ENCODE results near the gene COL25A1.
A peak's percentile ranks its signal among the peaks of the same experiment; 100 is the strongest.

The COL25A1 gene

DNA sequence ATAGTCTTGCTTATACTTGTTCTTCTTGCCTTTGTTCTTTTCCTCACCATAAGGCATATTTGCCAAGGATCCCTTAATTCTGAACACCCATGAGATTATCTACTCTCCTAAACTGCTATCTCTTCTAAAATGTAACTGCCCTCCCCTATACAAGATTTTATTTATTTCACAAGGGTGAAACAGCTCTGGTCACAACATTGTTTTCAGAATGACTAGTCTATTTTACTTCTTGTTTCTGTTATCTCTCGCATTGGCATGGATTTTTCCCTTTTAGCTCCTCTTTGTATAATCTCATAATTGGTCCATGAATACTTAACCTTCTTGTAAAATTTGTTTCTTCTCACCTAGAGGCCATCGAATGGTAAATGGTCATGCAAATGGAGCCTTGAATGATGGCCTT lies 17.2 kb upstream of the COL25A1 start:
- 0 out of 2 replicates have a peak, but pooled peaks cover 3% of the 10 kb centered on the region for H3K9me3 ChIP-seq (ENCODE audit: low read depth, low read length)
- TF ChIP-seq POLR2AphosphoS5 (IDR thresholded peaks at IDR 0.05; ENCODE audit: borderline replicate concordance, low read depth, low read length) (no peak), FOXP2 (optimal IDR thresholded peaks at IDR 0.05; ENCODE audit: control extremely low read depth, extremely low read length, insufficient read depth) (no peak), EZH2 (IDR thresholded peaks at IDR 0.05) (no peak)
- H3K36me3 ChIP-seq (ENCODE audit: insufficient read depth, low read length), result no peaks in the 10 kb centered on the region
- no peak for DNase-seq (ENCODE audit: low read depth, low spot score)
- H3K27ac ChIP-seq, result no peak overlapping the region
- H3K9ac ChIP-seq (ENCODE audit: insufficient read length), result no peak overlapping the region
- H3K4me3 ChIP-seq, result no peak overlapping the region

- TF ChIP-seq FOXP2 (optimal IDR thresholded peaks at IDR 0.05; ENCODE audit: control extremely low read depth, extremely low read length, insufficient read depth) (no peak), EZH2 (IDR thresholded peaks at IDR 0.05) (no peak), POLR2AphosphoS5 (IDR thresholded peaks at IDR 0.05; ENCODE audit: borderline replicate concordance, low read depth, low read length) (no peak)
- no peak overlapping the region for H3K4me3 ChIP-seq
- H3K9me3 ChIP-seq (ENCODE audit: low read depth, low read length), result 0 out of 2 replicates have a peak, but pooled peaks cover 3% of the 10 kb centered on the region
- no peaks in the 10 kb centered on the region for H3K36me3 ChIP-seq (ENCODE audit: insufficient read depth, low read length)
- H3K27ac ChIP-seq, result no peak overlapping the region
- H3K9ac ChIP-seq (ENCODE audit: insufficient read length), result no peak overlapping the region
- no peak for DNase-seq (ENCODE audit: low read depth, low spot score)
Observed at GRCh38 chr4:109319156-109319555, 16.7 kb upstream of the COL25A1 start.

DNA sequence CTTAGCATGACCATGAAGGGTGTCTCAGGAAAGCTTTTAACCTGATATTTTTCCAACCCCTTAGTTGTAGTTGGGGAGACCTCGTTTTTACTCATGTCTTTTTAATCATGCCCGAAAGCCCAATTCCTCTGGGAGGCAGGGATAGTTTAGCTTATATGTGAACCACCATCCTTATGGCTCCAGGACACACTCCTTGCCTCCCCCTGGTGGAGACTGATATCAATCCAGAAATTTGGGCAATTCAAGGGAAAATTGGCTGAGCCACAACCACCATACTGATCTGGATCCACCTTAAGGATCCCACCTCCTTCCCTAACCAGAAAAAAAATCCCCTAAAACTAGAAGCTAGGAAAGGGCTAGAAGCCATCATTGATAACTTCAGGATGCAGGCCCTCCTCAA lies 13.4 kb upstream of the COL25A1 start:
- H3K9ac ChIP-seq (ENCODE audit: insufficient read length), result no peak overlapping the region
- DNase-seq (ENCODE audit: low read depth, low spot score), result no peak
- no peaks in the 10 kb centered on the region for H3K36me3 ChIP-seq (ENCODE audit: insufficient read depth, low read length)
- no peaks in the 10 kb centered on the region for H3K9me3 ChIP-seq (ENCODE audit: low read depth, low read length)
- no peak overlapping the region for H3K27ac ChIP-seq
- no peak overlapping the region for H3K4me3 ChIP-seq
- TF ChIP-seq FOXP2 (optimal IDR thresholded peaks at IDR 0.05; ENCODE audit: control extremely low read depth, extremely low read length, insufficient read depth) (no peak), POLR2AphosphoS5 (IDR thresholded peaks at IDR 0.05; ENCODE audit: borderline replicate concordance, low read depth, low read length) (no peak), EZH2 (IDR thresholded peaks at IDR 0.05) (no peak)

DNA sequence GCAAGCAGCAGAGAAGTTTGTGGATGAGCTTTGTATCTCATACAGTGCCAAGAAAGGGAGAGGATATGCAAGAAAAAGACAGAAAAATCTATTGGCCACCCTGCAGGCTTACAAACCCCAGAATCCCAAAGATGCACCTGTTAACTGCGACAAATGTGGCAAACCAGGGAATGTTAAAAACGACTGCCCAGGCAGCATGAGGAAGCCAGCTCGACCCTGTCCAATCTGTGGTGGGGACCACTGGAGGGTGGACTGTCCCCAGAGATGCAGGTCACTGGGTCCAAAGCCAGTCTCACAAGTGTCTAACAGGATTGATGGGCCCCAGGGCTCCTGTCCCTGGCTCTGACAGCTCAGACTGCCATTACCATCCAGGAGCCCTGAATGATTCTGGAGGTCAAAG lies 12.9 kb upstream of the COL25A1 start:
- H3K9me3 ChIP-seq (ENCODE audit: low read depth, low read length), result no peaks in the 10 kb centered on the region
- H3K27ac ChIP-seq, result no peak overlapping the region
- H3K36me3 ChIP-seq (ENCODE audit: insufficient read depth, low read length), result no peaks in the 10 kb centered on the region

DNA sequence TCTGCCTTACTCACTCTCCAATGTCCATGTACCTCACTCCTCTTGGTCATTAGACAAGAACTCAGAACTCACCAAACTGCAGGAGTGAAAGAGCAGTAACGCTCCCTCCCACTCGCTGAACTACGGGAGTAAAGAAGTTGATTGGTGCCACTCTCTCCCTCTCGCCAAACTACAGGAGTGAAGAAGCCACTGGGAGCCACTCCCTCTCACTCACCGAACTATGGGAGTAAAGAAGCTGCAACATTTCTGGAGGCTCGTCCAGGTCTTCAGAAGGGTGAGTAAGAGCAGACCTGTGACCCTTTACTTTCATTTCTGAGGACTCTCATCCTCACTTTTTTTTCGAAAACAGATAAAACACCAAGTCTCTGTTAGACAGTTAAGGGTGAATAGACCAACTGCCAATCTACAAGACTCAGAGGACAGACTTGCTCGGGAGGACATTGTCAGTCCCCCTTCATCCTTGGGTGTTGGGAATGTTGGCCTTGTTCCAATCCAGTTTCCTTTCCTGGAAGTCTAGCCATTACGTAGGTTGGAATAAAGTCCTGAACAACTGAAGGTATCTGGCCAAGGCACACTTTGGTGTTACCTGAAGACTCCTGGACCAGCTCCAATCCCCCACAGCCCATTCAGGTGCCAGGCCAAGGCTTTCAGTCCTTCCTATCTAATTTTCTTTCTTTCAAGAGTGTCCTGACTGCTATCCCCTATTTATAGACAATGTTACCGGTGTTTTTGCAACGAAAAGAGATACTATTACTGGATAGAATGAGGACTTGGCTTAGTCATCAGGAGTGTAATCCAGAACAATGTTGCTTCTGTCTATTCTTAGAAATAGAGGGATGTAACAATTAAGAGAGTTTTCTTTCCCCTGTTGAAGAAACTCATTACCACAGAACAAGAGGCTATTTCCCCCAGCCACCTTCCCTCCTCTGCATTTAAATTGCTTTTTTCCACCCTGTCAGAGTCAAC lies 11.0 kb upstream of the COL25A1 start:
- no peaks in the 10 kb centered on the region for H3K36me3 ChIP-seq (ENCODE audit: insufficient read depth, low read length)
- no peaks in the 10 kb centered on the region for H3K9me3 ChIP-seq (ENCODE audit: low read depth, low read length)
- H3K9ac ChIP-seq (ENCODE audit: insufficient read length), result no peak overlapping the region
- no peak for DNase-seq (ENCODE audit: low read depth, low spot score)
- no peak overlapping the region for H3K4me3 ChIP-seq
- no peak for TF ChIP-seq EZH2 (IDR thresholded peaks at IDR 0.05)
- no peak for TF ChIP-seq FOXP2 (optimal IDR thresholded peaks at IDR 0.05; ENCODE audit: control extremely low read depth, extremely low read length, insufficient read depth)
- no peak for TF ChIP-seq POLR2AphosphoS5 (IDR thresholded peaks at IDR 0.05; ENCODE audit: borderline replicate concordance, low read depth, low read length)
- H3K27ac ChIP-seq, result no peak overlapping the region

More for the DNA sequence above, 12.9 kb upstream of the COL25A1 start:
- H3K4me3 ChIP-seq, result no peak overlapping the region
- no peak for DNase-seq (ENCODE audit: low read depth, low spot score)
- no peak overlapping the region for H3K9ac ChIP-seq (ENCODE audit: insufficient read length)
- no peak for TF ChIP-seq POLR2AphosphoS5 (IDR thresholded peaks at IDR 0.05; ENCODE audit: borderline replicate concordance, low read depth, low read length)
- no peak for TF ChIP-seq FOXP2 (optimal IDR thresholded peaks at IDR 0.05; ENCODE audit: control extremely low read depth, extremely low read length, insufficient read depth)
- TF ChIP-seq EZH2 (IDR thresholded peaks at IDR 0.05), result no peak

- no peak overlapping the region for H3K9ac ChIP-seq (ENCODE audit: insufficient read length)
- no peak for TF ChIP-seq POLR2AphosphoS5 (IDR thresholded peaks at IDR 0.05; ENCODE audit: borderline replicate concordance, low read depth, low read length)
- TF ChIP-seq FOXP2 (optimal IDR thresholded peaks at IDR 0.05; ENCODE audit: control extremely low read depth, extremely low read length, insufficient read depth), result no peak
- H3K4me3 ChIP-seq, result peak overlapping the region; percentile 93
- no peak for DNase-seq (ENCODE audit: low read depth, low spot score)
- H3K36me3 ChIP-seq (ENCODE audit: insufficient read depth, low read length), result no peaks in the 10 kb centered on the region
- no peak overlapping the region for H3K27ac ChIP-seq
- H3K9me3 ChIP-seq (ENCODE audit: low read depth, low read length), result no peaks in the 10 kb centered on the region
Observed at GRCh38 chr4:109303140-109303496, 660 bp upstream of the COL25A1 start.

- no peak for DNase-seq (ENCODE audit: low read depth, low spot score)
- Histone ChIP-seq H3K9me3 (ENCODE audit: low read depth, low read length) (no peaks in the 10 kb centered on the region), H3K4me3 (peak overlapping the region; percentile 93), H3K36me3 (ENCODE audit: insufficient read depth, low read length) (no peaks in the 10 kb centered on the region), H3K27ac (no peak overlapping the region), H3K9ac (ENCODE audit: insufficient read length) (peak overlapping the region; percentile 84)
- TF ChIP-seq POLR2AphosphoS5 (IDR thresholded peaks at IDR 0.05; ENCODE audit: borderline replicate concordance, low read depth, low read length), result no peak
- TF ChIP-seq EZH2 (IDR thresholded peaks at IDR 0.05), result no peak
- TF ChIP-seq FOXP2 (optimal IDR thresholded peaks at IDR 0.05; ENCODE audit: control extremely low read depth, extremely low read length, insufficient read depth), result no peak
Observed at GRCh38 chr4:109301651-109302360, 652 bp downstream of the COL25A1 start.

DNA sequence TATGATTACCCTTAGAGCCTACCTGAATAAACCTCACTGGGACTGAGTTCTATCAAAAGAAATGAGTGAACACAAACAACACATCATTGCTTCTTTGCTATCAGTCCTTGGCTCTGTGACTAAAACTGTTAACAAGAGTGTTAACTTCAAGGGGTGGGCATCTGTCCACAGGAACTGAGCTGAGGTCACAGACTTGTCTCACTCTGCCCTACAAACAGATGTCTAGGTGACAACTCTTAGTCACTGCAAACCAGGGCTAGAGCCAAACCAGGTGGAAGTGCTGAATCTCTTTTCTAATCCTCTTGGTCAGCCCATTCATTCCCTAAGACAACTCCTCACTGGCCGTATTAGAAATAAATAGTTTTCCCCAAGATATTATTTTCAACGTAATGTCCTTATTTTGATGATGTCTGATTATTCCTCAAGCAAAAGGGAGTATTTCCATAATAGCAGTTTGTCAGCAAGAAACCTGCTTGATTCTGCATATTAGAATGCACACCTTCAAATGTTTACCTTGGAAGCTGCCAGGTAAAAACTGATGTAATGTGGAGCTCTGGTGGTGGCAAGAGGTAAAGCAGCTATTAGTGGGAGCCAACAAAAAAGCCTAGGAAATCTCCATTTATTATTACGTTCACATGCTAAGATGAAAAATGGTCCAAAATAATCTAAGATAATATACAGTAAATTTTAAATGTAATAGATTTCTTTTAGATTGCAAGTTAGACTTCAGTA lies 4.0 kb downstream of the COL25A1 start:
- no peaks in the 10 kb centered on the region for H3K36me3 ChIP-seq (ENCODE audit: insufficient read depth, low read length)
- TF ChIP-seq EZH2 (IDR thresholded peaks at IDR 0.05), result no peak
- H3K27ac ChIP-seq, result no peak overlapping the region
- no peak overlapping the region for H3K4me3 ChIP-seq
- no peak overlapping the region for H3K9ac ChIP-seq (ENCODE audit: insufficient read length)
- no peak for DNase-seq (ENCODE audit: low read depth, low spot score)
- H3K9me3 ChIP-seq (ENCODE audit: low read depth, low read length), result no peaks in the 10 kb centered on the region
